Measurements from ENCODE around the gene GABRB1.

DNA sequence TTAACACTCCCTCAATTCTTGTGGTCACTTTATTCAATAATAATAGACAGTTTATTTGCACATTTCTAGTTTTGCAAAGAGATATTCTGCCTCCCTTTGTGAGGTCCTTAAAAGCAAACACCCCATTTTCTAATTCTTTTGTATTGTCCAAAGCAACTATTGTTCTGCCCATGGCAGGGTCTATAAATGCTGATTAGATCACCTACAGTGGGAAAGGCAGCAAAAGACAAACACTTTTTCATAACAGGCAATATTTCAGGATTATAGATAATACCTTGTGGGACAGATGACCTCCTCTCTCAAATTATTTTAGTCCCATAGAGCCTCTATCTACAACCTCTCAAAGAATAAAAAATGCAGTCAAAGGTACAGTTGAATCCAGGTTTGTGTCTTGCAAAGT is 403.6 kb downstream of the GABRB1 start:
- TF ChIP-seq CTCF (conservative IDR thresholded peaks at IDR 0.05; ENCODE audit: low read length) (no peak), EZH2phosphoT487 (IDR thresholded peaks at IDR 0.05; ENCODE audit: borderline replicate concordance, low read depth, low read length) (no peak)
